Measurements from ENCODE around the gene CCM2.

The CCM2 gene

DNA sequence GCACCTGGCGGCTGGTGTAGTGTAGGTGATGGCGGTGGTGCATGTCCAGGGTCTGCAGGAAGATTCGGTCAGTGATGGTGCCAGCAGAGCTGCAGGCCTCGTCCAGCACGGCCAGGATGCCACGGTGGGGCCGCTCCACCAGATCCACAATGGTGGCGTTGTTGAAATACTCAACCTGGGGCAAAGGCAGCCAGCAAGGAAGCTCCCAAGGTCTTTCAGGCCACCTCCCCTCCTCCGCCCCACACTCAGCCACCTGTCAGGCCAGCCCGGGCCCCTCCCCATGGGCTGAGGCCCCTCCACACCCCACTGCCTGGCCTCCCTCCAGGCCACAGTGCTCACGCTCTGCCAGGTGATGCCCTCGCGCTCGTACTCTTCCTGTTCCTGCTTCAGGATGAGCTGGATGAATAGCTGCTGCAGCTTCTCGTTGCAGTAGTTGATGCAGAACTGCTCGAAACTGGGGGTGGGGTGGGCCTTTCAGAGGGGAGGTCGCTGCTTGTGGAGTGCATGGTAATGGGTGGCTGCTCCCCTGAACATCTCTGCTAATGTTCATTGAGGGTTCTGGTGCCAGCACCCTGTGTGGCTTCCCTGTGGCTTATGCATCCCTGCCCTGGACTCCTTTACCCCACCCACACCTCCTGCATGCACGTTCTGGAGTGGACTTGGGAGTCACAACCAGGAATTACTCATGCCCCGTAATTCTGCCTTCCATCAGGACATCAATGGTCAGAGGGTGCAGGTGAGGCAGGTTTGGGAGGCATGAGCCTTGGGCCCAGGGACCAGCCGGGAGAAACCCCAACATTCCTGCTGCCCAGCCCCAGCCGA, 30.1 kb upstream of the CCM2 start:
- no peak for DNase-seq

GRCh38 chr7:44970523-44971051, 29.4 kb upstream of the CCM2 start:
- no peak for DNase-seq

DNA sequence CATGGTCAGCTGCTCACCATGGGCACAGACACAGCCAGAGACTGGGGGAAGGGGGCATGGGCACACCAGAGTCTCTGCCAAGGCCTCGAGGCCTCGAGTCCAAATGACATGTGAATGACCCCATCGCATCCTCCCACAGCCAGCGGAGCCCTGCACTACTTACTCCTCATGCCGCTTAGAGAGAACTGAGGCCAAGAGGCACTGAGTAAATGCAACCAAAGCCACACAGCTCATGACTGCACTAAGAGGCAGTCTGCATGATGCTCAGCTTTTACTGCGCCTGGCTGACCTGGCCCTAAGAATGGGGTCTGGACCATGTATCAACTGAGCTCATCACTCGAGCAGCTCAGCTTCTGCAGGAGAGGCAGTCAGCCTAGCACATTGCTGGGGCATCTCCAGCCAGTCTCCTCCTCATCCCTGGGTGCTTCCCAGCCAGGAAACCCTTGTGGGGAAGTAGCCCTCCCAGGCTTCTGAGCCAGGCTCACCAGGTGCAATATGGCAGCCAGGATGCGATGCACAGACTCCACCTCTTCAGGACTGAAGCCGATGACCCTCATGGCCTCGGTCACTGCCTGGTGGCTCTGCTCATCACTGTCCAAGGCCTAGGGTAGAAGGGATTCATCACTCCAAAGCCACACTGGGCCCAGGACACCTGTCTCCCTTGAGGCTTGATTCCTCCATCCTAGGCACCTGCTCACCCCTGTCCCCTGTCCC, 28.7 kb upstream of the CCM2 start:
- DNase-seq = no peak

GRCh38 chr7:44971902-44972441, 28.0 kb upstream of the CCM2 start:
- DNase-seq = no peak

DNA sequence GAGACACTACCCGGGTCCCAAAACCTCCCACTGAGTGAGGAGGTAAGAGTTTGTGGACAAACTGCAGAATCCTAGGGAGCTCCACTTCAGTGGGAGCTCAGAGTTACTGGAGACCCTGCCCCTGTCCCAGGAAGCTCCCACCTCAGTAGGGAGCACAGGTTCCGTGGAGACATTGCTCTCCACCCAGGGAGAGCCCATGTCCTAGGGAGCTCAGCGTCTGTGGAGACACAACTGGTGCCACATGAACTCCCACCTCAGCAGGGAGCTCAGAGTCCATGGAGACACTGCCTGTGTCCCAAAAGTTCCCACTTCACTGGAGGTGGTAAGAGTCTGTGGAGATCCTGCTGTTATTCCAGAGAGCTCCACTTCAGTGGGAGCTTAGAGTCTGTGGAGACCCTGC, 27.4 kb upstream of the CCM2 start:
- no peak for DNase-seq

DNA sequence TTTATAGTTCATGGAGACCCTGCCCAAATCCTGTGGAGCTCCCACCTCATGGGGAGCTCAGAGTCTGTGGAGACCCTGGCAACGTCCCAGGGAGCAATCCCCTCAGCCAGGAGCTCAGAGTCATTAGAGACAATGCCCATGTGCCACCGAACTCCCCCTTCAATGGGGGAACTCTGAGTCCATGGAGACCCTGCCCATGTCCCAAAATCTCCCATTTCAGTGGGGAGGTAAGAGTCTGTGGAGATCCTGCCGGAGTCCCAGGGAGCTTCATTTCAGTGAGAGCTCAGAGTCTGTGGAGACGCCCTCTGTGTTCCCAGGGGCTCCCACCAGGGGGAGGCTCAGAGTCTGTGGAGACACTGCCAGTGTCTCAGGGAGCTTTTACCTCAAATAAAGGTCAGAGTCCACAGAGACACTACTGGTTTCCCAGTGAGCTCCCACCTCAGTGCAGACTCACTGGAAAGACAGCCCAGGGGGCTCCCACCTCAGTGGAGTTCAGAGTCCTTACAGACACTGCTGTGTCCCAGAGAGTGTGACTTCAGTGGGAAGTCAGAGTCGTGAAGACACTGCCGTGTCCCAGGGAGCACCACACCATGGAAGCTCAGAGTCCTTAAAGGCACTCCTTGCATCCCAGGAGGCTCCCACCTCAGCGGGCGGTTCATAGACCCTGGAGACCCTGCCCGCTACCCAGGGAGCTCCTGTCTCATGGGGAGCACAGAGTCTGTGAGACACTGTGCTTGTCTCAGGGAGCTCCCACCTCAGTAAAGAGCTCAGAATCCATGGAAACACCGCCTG, 26.2 kb upstream of the CCM2 start:
- peak; percentile 46 for DNase-seq

DNA sequence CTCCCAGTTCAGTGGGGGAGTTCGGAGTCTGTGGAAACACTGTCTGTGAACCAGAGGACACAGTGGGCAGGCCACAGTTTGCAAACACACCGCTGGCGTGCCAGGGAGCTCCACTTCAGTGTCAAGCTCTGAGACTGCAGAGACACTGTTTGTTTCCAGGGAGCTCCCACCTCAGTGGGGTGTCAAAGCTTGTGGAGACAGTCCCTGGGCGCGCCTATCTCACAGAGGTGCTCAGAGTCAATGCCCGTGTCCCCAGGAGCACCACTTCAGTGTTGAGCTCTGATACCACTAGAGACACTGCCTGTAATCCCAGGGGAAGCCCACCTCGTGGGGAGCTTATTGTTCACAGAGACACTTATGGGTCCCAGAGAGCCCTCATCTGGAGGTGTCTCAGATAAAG, 25.5 kb upstream of the CCM2 start:
- no peak for DNase-seq

DNA sequence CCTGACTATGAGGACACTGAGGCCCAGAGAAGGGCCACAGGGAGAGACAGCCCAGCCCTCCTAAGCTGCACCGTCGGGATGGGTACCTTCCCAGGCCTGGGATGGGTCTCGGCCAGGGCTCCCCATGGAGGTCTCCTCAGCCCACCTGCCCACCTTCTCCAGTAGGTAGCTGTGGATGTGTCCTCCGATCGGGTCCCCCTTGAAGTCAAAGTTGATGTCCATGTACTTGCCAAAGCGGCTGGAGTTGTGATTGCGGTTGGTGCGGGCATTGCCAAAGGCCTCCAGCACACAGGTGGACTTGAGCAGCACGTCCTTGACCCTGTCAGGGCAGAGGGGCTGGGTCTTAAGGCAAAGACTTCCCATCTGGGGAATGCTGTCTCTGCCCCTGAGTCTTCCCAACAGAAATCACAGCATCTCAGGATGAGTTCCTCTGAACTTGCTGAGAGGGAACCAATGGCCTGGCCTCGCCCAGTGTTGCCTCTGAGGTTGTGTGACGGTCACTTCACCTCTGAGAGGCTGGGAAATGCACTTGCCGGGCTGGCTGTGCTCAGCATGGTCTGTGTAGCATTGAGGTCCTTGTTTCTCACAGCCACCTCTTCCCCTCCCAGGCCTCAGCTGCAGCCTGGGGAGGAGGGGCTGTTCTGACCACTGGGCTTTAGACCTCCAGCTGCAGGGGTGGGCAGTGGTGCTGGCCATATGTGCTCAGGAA, 24.5 kb upstream of the CCM2 start:
- no peak for DNase-seq

GRCh38 chr7:44976040-44976745, 23.8 kb upstream of the CCM2 start:
- no peak for DNase-seq

- no peak for DNase-seq
Observed at GRCh38 chr7:44976746-44977196, 23.2 kb upstream of the CCM2 start.

DNA sequence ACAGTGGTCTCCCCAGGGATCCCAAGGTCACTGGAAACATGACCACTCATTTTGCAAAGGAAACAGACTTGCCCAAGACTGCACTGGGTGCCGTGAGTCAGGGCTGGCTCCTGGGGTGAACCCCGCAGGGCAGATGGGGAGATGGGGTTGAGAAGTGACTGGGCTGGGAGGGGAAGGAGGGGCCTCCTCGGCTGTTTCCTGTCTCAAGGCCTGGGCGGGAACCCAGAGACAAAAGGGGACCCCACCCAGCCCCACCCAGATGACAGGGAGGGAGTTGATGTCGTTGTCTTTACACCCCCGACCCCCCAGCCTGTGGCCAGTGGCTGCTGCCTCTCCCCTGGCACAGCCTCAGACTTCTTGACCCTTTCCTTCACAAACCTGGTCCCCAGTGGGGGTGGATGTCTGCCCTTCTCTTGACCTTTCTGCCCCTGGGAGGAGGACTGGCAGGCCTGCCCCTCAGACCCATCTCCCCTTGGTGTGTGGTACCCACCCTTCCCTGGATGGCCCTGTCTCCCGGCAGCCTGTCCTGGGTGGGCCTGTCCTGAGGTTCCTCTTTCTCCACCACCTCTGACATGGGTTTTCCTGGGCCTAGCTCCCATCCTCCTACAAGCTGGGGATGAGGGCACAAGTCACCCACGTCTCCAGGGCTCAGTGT, 22.6 kb upstream of the CCM2 start:
- no peak for DNase-seq

GRCh38 chr7:44977959-44978335, 22.1 kb upstream of the CCM2 start:
- no peak for DNase-seq

DNA sequence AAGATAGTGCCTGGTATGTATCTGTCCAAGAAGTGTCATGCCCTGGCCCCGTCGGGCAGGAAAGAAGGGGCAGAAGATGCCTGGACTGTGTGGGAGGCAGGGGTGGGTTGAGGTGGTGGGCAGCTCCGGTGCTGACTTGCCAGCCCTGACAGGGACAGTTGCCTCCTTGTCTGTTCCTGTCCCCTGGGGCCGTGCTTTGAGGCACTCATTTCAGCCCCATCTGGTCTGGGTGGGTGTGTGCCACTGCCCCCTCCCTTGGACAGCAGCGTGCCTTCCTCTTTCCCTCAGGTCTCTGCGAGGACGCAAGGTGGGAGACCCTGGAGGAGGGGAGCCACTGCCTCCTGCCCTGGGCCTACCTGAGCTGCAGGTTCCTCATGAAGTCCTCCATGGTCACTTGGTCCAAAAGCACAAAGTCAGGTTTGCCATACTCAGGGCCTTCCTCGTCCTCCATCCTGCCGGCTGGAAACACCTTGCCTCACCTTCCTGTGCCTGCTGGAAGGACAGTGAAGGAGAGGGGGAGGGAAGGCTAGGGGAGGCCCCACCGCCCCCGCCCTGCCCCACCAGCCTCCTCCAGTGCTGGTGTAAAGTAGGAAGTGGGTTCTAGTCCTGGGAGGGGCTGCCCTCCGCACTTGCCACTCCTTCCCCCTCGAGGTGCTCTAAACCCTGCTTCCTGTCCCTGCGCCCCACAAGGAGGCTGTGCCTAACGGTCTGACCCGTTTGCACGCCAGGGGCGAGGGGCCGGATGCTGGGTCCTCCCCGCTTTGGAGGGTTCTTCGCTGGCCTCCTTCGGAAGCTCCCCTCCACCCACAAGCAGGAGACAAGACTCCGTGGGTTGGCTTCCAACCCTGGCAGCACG, 21.3 kb upstream of the CCM2 start, which contains the start of gene MYO1G:
Gene MYO1G (minus strand): TSS at position 505 of the 856 bp plus-strand sequence. CDS start 54 bp downstream, at position 451.
- no peak for DNase-seq

DNA sequence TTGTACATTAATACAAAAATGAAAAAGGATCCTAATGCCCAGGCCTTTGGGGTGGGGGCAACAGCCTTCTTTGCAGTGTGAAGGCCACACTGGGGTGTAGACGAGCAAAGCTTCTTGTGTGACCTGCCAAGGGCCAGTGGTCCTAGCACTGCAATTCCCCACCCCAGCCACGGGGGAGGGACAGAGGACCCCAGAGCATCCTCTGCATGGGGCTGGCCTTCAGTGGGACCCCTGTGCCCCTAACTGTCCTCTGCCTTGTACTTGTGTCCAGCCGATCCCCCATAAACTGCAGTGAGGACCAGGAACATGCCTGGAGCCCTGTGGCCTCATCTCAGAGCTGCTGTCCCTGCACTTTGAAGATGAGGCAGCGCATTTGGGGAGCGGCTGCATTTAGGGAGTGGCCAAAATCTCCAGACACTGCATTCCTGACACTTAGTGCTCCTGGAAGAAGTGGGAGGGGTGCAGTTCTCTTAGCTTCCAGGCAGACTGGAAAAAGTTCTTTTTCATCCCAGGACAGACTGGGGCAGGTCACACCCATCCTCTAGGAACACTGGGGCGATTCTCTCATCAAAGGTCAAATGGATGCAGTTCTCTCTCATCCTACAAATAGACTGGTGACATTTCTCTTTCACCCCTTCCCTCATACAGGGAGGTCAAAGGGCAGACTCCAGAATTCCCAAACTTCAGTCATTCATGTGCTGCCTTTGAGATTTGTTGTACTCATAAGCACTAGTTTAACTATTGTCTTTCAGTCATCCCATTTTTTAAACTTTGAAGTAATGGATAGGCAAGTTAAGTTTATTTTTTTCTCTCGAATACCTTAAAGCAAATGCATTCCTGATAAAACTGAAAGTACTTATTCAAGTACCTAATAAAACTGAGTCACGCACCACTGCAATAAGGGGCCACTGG, 20.3 kb upstream of the CCM2 start:
- DNase-seq = no peak

GRCh38 chr7:44980393-44981034, 19.5 kb upstream of the CCM2 start:
- no peak for DNase-seq

GRCh38 chr7:44981035-44981706, 18.8 kb upstream of the CCM2 start:
- DNase-seq = no peak

DNA sequence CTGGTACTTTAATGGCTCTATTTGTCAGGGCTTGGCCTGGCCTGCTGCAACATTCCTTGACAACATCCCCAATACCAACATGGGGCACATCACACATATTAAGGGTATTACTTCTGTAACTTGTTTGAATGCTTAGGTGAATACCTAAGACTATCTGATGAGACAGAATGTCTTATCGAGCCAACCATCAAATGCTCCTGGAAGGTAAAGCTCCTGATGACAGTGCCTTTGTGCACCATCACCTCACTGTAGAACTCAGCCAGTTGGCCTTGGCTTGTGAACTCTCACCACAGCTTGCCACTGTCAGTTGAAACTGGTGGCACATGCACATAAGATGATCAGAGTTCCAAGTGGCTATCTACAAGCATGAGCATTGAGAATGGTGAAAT, 17.5 kb upstream of the CCM2 start:
- no peak for DNase-seq

GRCh38 chr7:44982970-44983369, 17.0 kb upstream of the CCM2 start:
- DNase-seq = no peak
